Neural cell (in vitro differentiated cells): ENCODE measurements around the gene DBNDD1. TPM values are rescaled to one million over a fixed set of nuclear protein-coding genes. Genes with fewer than 3 reads are reported as not detected.

Source experiments
- H2AFZ ChIP-seq: fragments of 200-600, 300-800 bp; sonication (generic), shearing (Covaris generic); 2 replicates; pipeline ENCODE4 v1.6.0; 2014; ENCODE audit warnings: low read depth, mild to moderate bottlenecking, antibody characterized with exemption, low read length, moderate library complexity
- H3F3A ChIP-seq: fragments of 200-600 bp; shearing (Covaris generic); 2 replicates; pipeline ENCODE4 v1.6.1; 2016; ENCODE audit warnings: mild to moderate bottlenecking, moderate library complexity, mixed read lengths, antibody characterized with exemption, low read length; ENCODE audit not compliant: insufficient read depth, poor library complexity, severe bottlenecking
- H3K27ac ChIP-seq: fragments of 200-600, 300-800 bp; sonication (generic), shearing (Covaris generic); 2 replicates; pipeline ENCODE4 v1.5.1; 2014; ENCODE audit warnings: mild to moderate bottlenecking, low read length, moderate library complexity
- H3K27me3 ChIP-seq: fragments of 300-800, 200-600 bp; sonication (generic), shearing (Covaris generic); 2 replicates; pipeline ENCODE4 v1.6.0; 2014; ENCODE audit warnings: mild to moderate bottlenecking, low read depth, low read length, moderate library complexity; ENCODE audit not compliant: insufficient read depth
- H3K36me3 ChIP-seq: fragments of 300-800, 200-600 bp; sonication (generic), shearing (Covaris generic); 2 replicates; pipeline ENCODE4 v1.5.1; 2014; ENCODE audit warnings: mild to moderate bottlenecking, antibody characterized with exemption, low read length, moderate library complexity; ENCODE audit not compliant: insufficient read depth
- H3K4me2 ChIP-seq: fragments of 300-800, 200-600 bp; sonication (generic), shearing (Covaris generic); 2 replicates; pipeline ENCODE4 v1.6.0; 2014; ENCODE audit warnings: mild to moderate bottlenecking, low read length
- H3K4me3 ChIP-seq: fragments of 300-800, 200-600 bp; sonication (generic), shearing (Covaris generic); 2 replicates; pipeline ENCODE4 v1.5.1; 2014; ENCODE audit warnings: mild to moderate bottlenecking, low read length, moderate library complexity
- H3K79me2 ChIP-seq: fragments of 200-600 bp; shearing (Covaris generic); replicated peaks from 2 replicates; pipeline ENCODE4 v1.6.0; 2014; ENCODE audit warnings: mild to moderate bottlenecking, low read length, moderate library complexity; ENCODE audit not compliant: insufficient read depth
- H3K9ac ChIP-seq: fragments of 300-800, 200-600 bp; sonication (generic), shearing (Covaris generic); 2 replicates; pipeline ENCODE4 v1.6.1; 2016; ENCODE audit warnings: mild to moderate bottlenecking, low read length, mixed read lengths
- H3K9me2 ChIP-seq: fragments of 200-600 bp; shearing (Covaris generic); 2 replicates; pipeline ENCODE4 v1.6.1; 2016; ENCODE audit warnings: mild to moderate bottlenecking, low read length, mixed read lengths; ENCODE audit not compliant: insufficient read depth
- H3K9me3 ChIP-seq: fragments of 200-600, 300-800 bp; sonication (generic), shearing (Covaris generic); 2 replicates; pipeline ENCODE4 v1.6.1; 2016; ENCODE audit warnings: mild to moderate bottlenecking, mixed run types, low read length, moderate library complexity, mixed read lengths
- H4K20me1 ChIP-seq: fragments of 200-600 bp; shearing (Covaris generic); 2 replicates; pipeline ENCODE4 v1.6.1; 2016; ENCODE audit warnings: mild to moderate bottlenecking, mixed run types; ENCODE audit not compliant: insufficient read depth
- CTCF ChIP-seq: fragments of 450-650 bp; IDR thresholded peaks from 2 replicates; pipeline ENCODE4 v1.5.1; 2014; ENCODE audit warnings: antibody characterized with exemption, mild to moderate bottlenecking, moderate library complexity; ENCODE audit not compliant: poor library complexity, severe bottlenecking
- EP300 ChIP-seq: fragments of 450-650 bp; conservative IDR thresholded peaks from 2 replicates; pipeline ENCODE4 v1.6.1; 2014; ENCODE audit warnings: antibody characterized with exemption, mild to moderate bottlenecking, moderate library complexity; ENCODE audit not compliant: poor library complexity, severe bottlenecking
- EZH2 ChIP-seq: fragments of 200-600, 300-800 bp; shearing (Covaris generic), sonication (generic); IDR thresholded peaks from 2 replicates; pipeline ENCODE4 v1.6.1; 2014; ENCODE audit warnings: antibody characterized with exemption, low read length, borderline replicate concordance, mild to moderate bottlenecking; ENCODE audit not compliant: insufficient read depth, poor library complexity, severe bottlenecking
- MXI1 ChIP-seq: fragments of 450-650 bp; conservative IDR thresholded peaks from 2 replicates; pipeline ENCODE4 v1.6.1; 2014; ENCODE audit warnings: antibody characterized with exemption, mild to moderate bottlenecking; ENCODE audit not compliant: poor library complexity, severe bottlenecking
- POLR2AphosphoS5 ChIP-seq: IDR thresholded peaks from 2 replicates; pipeline ENCODE4 v1.6.1; 2012
- RAD21 ChIP-seq: fragments of 450-650 bp; conservative IDR thresholded peaks from 2 replicates; pipeline ENCODE4 v1.6.1; 2014; ENCODE audit warnings: antibody characterized with exemption, mild to moderate bottlenecking, moderate library complexity
- SMC3 ChIP-seq: fragments of 450-650 bp; conservative IDR thresholded peaks from 2 replicates; pipeline ENCODE4 v1.6.1; 2014; ENCODE audit warnings: antibody characterized with exemption, mild to moderate bottlenecking, moderate library complexity; ENCODE audit not compliant: poor library complexity
- TAF1 ChIP-seq: IDR thresholded peaks from 2 replicates; pipeline ENCODE4 v1.6.1; 2012; ENCODE audit warnings: low read depth
- polyA plus RNA-seq: library from polyadenylated mRNA; depleted of rRNA; stranded (reverse); fragments of >200 nt; gene quantifications from 2 replicates; pipeline ENCODE4 v1.2.3, GENCODE V29; 2014
- TF ChIP-seq, protein P1 (sequence below): IDR thresholded peaks from 2 replicates; pipeline ENCODE4 v1.6.1; 2012; ENCODE audit warnings: borderline replicate concordance

Gene DBNDD1
- polyA plus RNA-seq, 1 donor from 2014 or later: 15.4 TPM

DNA sequence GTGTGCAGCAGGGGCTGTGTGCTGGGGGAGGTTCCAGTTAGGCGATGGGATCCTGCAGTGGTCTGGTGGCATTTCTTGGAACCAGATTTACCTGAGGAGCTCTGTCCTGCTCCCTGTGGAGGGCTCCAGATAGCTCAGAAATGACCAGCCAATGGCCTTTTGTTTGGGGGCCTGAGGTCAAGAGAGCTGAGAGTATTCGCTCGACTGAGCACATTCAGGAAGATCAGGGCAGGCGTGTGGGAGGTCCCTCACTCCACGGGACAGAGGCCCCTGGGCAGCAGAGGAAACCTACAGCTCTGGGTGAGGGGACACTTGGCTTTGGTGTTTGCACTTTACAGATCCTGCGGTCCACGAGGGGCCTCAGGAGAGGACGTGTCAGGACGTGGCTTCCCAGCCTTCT, 52.5 kb downstream of the DBNDD1 start:
- no peaks in the 10 kb centered on the region for H3K9me2 ChIP-seq
- H3K79me2 ChIP-seq: peaks cover 1% of the 10 kb centered on the region
- no peak overlapping the region for H3K4me2 ChIP-seq
- H3K9ac ChIP-seq: no peak overlapping the region
- no peak for TF ChIP-seq SMC3
- TF ChIP-seq MXI1: no peak
- TF ChIP-seq EP300: no peak
- TF ChIP-seq, protein P1, sequence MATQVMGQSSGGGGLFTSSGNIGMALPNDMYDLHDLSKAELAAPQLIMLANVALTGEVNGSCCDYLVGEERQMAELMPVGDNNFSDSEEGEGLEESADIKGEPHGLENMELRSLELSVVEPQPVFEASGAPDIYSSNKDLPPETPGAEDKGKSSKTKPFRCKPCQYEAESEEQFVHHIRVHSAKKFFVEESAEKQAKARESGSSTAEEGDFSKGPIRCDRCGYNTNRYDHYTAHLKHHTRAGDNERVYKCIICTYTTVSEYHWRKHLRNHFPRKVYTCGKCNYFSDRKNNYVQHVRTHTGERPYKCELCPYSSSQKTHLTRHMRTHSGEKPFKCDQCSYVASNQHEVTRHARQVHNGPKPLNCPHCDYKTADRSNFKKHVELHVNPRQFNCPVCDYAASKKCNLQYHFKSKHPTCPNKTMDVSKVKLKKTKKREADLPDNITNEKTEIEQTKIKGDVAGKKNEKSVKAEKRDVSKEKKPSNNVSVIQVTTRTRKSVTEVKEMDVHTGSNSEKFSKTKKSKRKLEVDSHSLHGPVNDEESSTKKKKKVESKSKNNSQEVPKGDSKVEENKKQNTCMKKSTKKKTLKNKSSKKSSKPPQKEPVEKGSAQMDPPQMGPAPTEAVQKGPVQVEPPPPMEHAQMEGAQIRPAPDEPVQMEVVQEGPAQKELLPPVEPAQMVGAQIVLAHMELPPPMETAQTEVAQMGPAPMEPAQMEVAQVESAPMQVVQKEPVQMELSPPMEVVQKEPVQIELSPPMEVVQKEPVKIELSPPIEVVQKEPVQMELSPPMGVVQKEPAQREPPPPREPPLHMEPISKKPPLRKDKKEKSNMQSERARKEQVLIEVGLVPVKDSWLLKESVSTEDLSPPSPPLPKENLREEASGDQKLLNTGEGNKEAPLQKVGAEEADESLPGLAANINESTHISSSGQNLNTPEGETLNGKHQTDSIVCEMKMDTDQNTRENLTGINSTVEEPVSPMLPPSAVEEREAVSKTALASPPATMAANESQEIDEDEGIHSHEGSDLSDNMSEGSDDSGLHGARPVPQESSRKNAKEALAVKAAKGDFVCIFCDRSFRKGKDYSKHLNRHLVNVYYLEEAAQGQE: no peak
- no peak for TF ChIP-seq RAD21
- TF ChIP-seq EZH2: no peak
- no peak for TF ChIP-seq POLR2AphosphoS5
- no peak for TF ChIP-seq TAF1
- no peak for TF ChIP-seq CTCF
- no peaks in the 10 kb centered on the region for H3K27me3 ChIP-seq
- no peak overlapping the region for H3K4me3 ChIP-seq
- H3K36me3 ChIP-seq: peaks cover 7% of the 10 kb centered on the region
- no peaks in the 10 kb centered on the region for H4K20me1 ChIP-seq
- no peak overlapping the region for H3K27ac ChIP-seq
- H3F3A ChIP-seq: no peaks in the 10 kb centered on the region
- H2AFZ ChIP-seq: no peak overlapping the region
- no peaks in the 10 kb centered on the region for H3K9me3 ChIP-seq

DNA sequence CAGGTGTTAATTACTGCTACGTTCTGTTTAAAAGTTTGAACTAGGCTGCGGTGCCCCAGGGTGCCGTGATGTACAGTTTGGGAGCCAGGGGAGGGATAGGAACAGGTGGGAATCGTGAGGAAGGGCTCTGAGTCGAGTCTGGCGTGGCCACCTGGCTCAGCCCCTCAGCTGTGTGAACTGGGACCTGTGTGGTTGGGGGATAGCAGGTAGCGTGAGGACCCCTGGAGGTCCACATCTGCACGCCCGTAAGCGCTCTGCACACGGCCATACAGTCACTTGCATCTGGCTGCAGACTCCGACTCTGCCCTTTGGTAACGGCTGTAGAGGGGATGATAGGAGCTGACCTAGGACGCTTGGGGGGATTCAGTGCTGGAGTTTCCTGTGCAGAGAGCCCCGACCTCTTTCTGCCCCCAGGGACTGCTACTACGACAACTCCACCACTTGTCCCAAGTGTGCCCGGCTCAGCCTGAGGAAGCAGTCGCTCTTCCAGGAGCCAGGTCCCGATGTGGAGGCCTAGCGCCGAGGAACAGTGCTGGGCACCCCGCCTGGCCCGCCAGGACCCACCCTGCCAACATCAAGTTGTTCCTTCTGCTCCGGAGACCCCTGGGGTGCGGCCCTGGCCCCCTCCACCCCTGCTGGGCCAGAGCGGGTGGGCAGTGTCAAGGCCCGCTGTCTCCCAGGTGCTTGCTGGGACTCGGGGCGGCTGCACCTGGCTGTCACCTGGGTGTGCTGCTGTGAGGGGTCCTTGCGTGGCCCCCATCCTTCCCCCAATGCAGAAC, 53.6 kb downstream of the DBNDD1 start:
- Histone ChIP-seq H3K4me2 (no peak overlapping the region), H3K27me3 (no peaks in the 10 kb centered on the region), H4K20me1 (no peaks in the 10 kb centered on the region), H3K79me2 (no peaks in the 10 kb centered on the region), H3K9ac (no peak overlapping the region), H3K27ac (no peak overlapping the region), H3K36me3 (peaks cover 7% of the 10 kb centered on the region), H3K9me3 (no peaks in the 10 kb centered on the region), H3K9me2 (no peaks in the 10 kb centered on the region), H2AFZ (no peak overlapping the region), H3F3A (no peaks in the 10 kb centered on the region), H3K4me3 (no peak overlapping the region)
- TF ChIP-seq SMC3: no peak
- TF ChIP-seq EZH2: no peak
- no peak for TF ChIP-seq TAF1
- TF ChIP-seq POLR2AphosphoS5: no peak
